ENCODE data around the gene NFAT5.

GRCh38 chr16:69712914-69713581, 147.3 kb downstream of the NFAT5 start:
- TF ChIP-seq CTCF (IDR thresholded peaks at IDR 0.05) (no peak), POLR2A (IDR thresholded peaks at IDR 0.05) (no peak), POLR2AphosphoS5 (IDR thresholded peaks at IDR 0.05) (no peak)

All from suprapubic skin (tissue), 4 donors.